OCI-LY7 (cell line): ENCODE results near the gene PTPN13.

Experiments used
- EZH2phosphoT487 ChIP-seq: fragments of 200-600 bp; sonication (generic); IDR thresholded peaks from 2 replicates; pipeline ENCODE4 v1.6.1; 2018; ENCODE audit warnings: low read depth, borderline replicate concordance, mild to moderate bottlenecking, mixed run types, antibody characterized with exemption, low read length, moderate library complexity, mixed read lengths
- TF ChIP-seq, protein P1 (sequence below): fragments of 200-600 bp; sonication (generic); conservative IDR thresholded peaks from 2 replicates; pipeline ENCODE4 v1.5.1; 2014; ENCODE audit warnings: mild to moderate bottlenecking, antibody characterized with exemption, low read length, moderate library complexity, mixed read lengths

DNA sequence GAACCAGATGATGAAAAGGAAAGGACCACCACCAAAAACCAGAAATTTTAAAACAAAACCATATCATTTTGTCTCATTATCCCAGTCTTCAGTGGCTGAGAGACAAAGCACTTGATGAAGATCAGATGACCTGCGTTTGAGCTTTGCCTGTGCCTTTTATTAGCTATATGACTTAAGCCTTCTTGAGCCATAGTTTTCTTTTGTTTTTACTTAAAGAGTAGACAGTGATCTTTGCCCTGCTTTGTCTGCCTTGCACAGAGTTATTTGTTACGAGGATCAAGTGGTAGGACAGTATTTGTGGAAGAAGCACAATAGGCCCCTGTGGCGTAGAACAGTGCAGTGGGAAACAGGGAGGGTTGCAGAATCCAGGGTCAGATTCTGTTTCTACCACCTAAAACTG is 165.2 kb downstream of the PTPN13 start:
- TF ChIP-seq, protein P1, sequence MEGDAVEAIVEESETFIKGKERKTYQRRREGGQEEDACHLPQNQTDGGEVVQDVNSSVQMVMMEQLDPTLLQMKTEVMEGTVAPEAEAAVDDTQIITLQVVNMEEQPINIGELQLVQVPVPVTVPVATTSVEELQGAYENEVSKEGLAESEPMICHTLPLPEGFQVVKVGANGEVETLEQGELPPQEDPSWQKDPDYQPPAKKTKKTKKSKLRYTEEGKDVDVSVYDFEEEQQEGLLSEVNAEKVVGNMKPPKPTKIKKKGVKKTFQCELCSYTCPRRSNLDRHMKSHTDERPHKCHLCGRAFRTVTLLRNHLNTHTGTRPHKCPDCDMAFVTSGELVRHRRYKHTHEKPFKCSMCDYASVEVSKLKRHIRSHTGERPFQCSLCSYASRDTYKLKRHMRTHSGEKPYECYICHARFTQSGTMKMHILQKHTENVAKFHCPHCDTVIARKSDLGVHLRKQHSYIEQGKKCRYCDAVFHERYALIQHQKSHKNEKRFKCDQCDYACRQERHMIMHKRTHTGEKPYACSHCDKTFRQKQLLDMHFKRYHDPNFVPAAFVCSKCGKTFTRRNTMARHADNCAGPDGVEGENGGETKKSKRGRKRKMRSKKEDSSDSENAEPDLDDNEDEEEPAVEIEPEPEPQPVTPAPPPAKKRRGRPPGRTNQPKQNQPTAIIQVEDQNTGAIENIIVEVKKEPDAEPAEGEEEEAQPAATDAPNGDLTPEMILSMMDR = no peak
- TF ChIP-seq EZH2phosphoT487 = no peak
